CD14-positive monocyte (primary cell): ENCODE measurements around the gene KSR2. TPM values are rescaled to one million over a fixed set of nuclear protein-coding genes. Genes with fewer than 3 reads are reported as not detected.

Experiments used
- DNase-seq, 3 donors: peaks; one replicate each; pipeline ENCODE4 v3.0.0-alpha.2; 2011 to 2022
- H2AFZ ChIP-seq: 2 replicates; pipeline ENCODE4 v1.6.0; 2012; ENCODE audit warnings: mild to moderate bottlenecking, low read depth, low read length, inconsistent platforms; ENCODE audit not compliant: insufficient read depth, poor library complexity, severe bottlenecking
- H3K27ac ChIP-seq, 2 donors: 1 replicate in 1 of 2; 2 replicates in 1 of 2; pipeline ENCODE4 v1.5.1; 2012 to 2013; ENCODE audit warnings: low read length in 2 of 2, control low read depth in 1 of 2, inconsistent platforms in 1 of 2, low read depth in 1 of 2, mild to moderate bottlenecking in 1 of 2
- H3K27me3 ChIP-seq, 2 donors: one replicate each; pipeline versions ENCODE4 v1.6.0 to v1.6.1; 2011 to 2013; ENCODE audit warnings: low read length in 2 of 2; ENCODE audit not compliant: control insufficient read depth in 2 of 2, insufficient read depth in 2 of 2
- H3K36me3 ChIP-seq, 2 donors: replicated peaks in 1 of 2; 1 replicate in 1 of 2; 2 replicates in 1 of 2; pipeline versions ENCODE4 v1.5.1 to v1.6.1; 2012 to 2013; ENCODE audit warnings: low read length in 2 of 2, control low read depth in 1 of 2, inconsistent platforms in 1 of 2, mild to moderate bottlenecking in 1 of 2; ENCODE audit not compliant: insufficient read depth in 2 of 2, control insufficient read depth in 1 of 2
- H3K4me1 ChIP-seq, 2 donors: 1 replicate in 1 of 2; 2 replicates in 1 of 2; pipeline versions ENCODE4 v1.5.1 to v1.6.1; 2012 to 2013; ENCODE audit warnings: low read length in 2 of 2, control low read depth in 1 of 2, inconsistent platforms in 1 of 2, mild to moderate bottlenecking in 1 of 2, moderate library complexity in 1 of 2; ENCODE audit not compliant: insufficient read depth in 2 of 2, control insufficient read depth in 1 of 2
- H3K4me2 ChIP-seq: replicated peaks from 2 replicates; pipeline ENCODE3; 2012; ENCODE audit warnings: low read length, moderate library complexity, mild to moderate bottlenecking; ENCODE audit not compliant: poor library complexity, severe bottlenecking; ENCODE audit errors: extremely low read depth
- H3K4me3 ChIP-seq, 3 experiments: fragments of 200-600 bp in 1 of 3; sonication (generic) in 1 of 3; replicated peaks in 1 of 3; 1 replicate in 2 of 3; 2 replicates in 1 of 3; pipeline ENCODE4 v1.5.1; 2011 to 2013; ENCODE audit warnings: low read length in 3 of 3, mild to moderate bottlenecking in 3 of 3, control low read depth in 2 of 3, low read depth in 2 of 3, inconsistent platforms in 1 of 3, moderate library complexity in 1 of 3
- H3K79me2 ChIP-seq: 2 replicates; pipeline ENCODE4 v1.6.0; 2012; ENCODE audit warnings: mild to moderate bottlenecking, control low read depth, inconsistent platforms, low read length, moderate library complexity; ENCODE audit not compliant: insufficient read depth
- H3K9ac ChIP-seq: 2 replicates; pipeline ENCODE4 v1.6.0; 2017; ENCODE audit warnings: low read length, mild to moderate bottlenecking; ENCODE audit not compliant: insufficient read depth, poor library complexity, severe bottlenecking
- H3K9me3 ChIP-seq, 2 donors: replicated peaks in 1 of 2; 1 replicate in 1 of 2; 2 replicates in 1 of 2; pipeline versions ENCODE4 v1.5.1 to v1.6.1; 2012 to 2013; ENCODE audit warnings: low read length in 2 of 2, control low read depth in 1 of 2; ENCODE audit not compliant: control insufficient read depth in 1 of 2, insufficient read depth in 1 of 2
- H4K20me1 ChIP-seq: 2 replicates; pipeline ENCODE4 v1.6.0; 2012; ENCODE audit warnings: mild to moderate bottlenecking, low read length, control low read depth, moderate library complexity; ENCODE audit not compliant: insufficient read depth
- H3K27ac Mint-ChIP-seq, 7 donors: one replicate each; pipeline ENCODE4 v1.8.0; 2020; ENCODE audit warnings: mild to moderate bottlenecking in 7 of 7, mixed read lengths in 7 of 7, moderate library complexity in 6 of 7, inconsistent platforms in 2 of 7
- H3K27me3 Mint-ChIP-seq, 3 donors: one replicate each; pipeline ENCODE4 v1.8.0; 2021 to 2022; ENCODE audit warnings: low read depth in 3 of 3, mild to moderate bottlenecking in 3 of 3, mixed read lengths in 3 of 3, moderate library complexity in 3 of 3, inconsistent platforms in 1 of 3
- H3K36me3 Mint-ChIP-seq, 2 donors: one replicate each; pipeline ENCODE4 v1.8.0; 2020; ENCODE audit warnings: mixed read lengths in 2 of 2, inconsistent platforms in 1 of 2, mild to moderate bottlenecking in 1 of 2
- H3K4me1 Mint-ChIP-seq: one replicate; pipeline ENCODE4 v1.8.0; 2020; ENCODE audit warnings: mild to moderate bottlenecking, mixed read lengths
- H3K4me3 Mint-ChIP-seq, 2 donors: one replicate each; pipeline ENCODE4 v1.8.0; 2020; ENCODE audit warnings: mild to moderate bottlenecking in 2 of 2, mixed read lengths in 2 of 2, moderate library complexity in 1 of 2
- H3K9me3 Mint-ChIP-seq, 7 donors: one replicate each; pipeline ENCODE4 v1.8.0; 2020 to 2022; ENCODE audit warnings: mixed read lengths in 7 of 7, mild to moderate bottlenecking in 6 of 7, moderate library complexity in 6 of 7, inconsistent platforms in 2 of 7
- WGBS: methylation state at CpG from one replicate; pipeline ENCODE4 v1.1.5; 2013; ENCODE audit warnings: missing lambda C conversion rate; ENCODE audit not compliant: insufficient coverage; 5-methylcytosine and 5-hydroxymethylcytosine counted together
- intact Hi-C, 2 donors: fragments of 100-400 bp; cut with micrococcal nuclease; formaldehyde crosslinking; loops; one replicate each; pipeline versions ENCODE4 v1.15.0 to v1.15.1; 2023
- polyA plus RNA-seq, 3 donors: library from polyadenylated mRNA; depleted of rRNA in 1 of 3; unstranded in 2 of 3; stranded (reverse) in 1 of 3; fragments of 300-500 nt in 2 of 3; fragments of >200 nt in 1 of 3; fragmentation: Illumina TruSeq in 2 of 3; gene quantifications; 1 replicate in 2 of 3; 2 replicates in 1 of 3; pipeline ENCODE4 v1.2.3, GENCODE V29; 2012 to 2021
- TF ChIP-seq, protein P1 (sequence below): fragments of 200-600 bp; IDR thresholded peaks from one replicate; pipeline ENCODE4 v1.8.0; 2022; ENCODE audit warnings: antibody characterized with exemption, mild to moderate bottlenecking

The KSR2 gene
- polyA plus RNA-seq, 3 donors = not detected

DNA sequence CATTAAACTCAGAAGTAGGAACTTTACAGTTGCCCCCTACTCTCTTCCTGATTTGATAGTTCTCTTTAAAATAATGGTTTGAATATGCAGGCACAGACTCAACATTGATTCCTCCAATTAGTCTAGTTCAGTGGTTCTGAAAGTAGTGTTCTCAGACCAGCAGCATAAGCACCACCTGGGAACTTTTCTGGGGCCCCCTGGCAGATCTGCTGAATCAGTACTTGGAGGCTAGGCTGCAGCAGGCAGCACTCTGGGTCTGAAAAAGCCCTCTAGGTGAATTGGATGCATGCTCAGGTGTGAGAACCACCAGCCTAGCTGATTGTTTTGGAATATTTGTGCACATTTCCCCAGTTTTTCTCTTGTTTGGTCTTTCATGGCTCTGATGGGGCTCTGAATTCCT, 408.8 kb downstream of the KSR2 start:
- Mint-ChIP-seq H3K4me1 (no peaks in the 10 kb centered on the region), H3K36me3 (no peaks in the 10 kb centered on the region), H3K9me3 (peaks cover 0 to 4% (median under 1%) of the 10 kb centered on the region in 7 donors), H3K27ac (no peak overlapping the region), H3K4me3 (no peak overlapping the region), H3K27me3 (peaks cover 2 to 28% (median 8%) of the 10 kb centered on the region in 3 donors)
- Histone ChIP-seq H3K79me2 (no peaks in the 10 kb centered on the region), H3K4me3 (no peak overlapping the region), H3K9ac (no peak overlapping the region), H2AFZ (no peak overlapping the region), H3K4me2 (no peak overlapping the region), H3K4me1 (no peaks in the 10 kb centered on the region), H3K9me3 (no peaks in the 10 kb centered on the region), H3K36me3 (no peaks in the 10 kb centered on the region), H4K20me1 (no peaks in the 10 kb centered on the region), H3K27me3 (peaks cover 2% of the 10 kb centered on the region in 2 donors), H3K27ac (no peak overlapping the region)
- intact Hi-C loops = no loop called here
- TF ChIP-seq, protein P1, sequence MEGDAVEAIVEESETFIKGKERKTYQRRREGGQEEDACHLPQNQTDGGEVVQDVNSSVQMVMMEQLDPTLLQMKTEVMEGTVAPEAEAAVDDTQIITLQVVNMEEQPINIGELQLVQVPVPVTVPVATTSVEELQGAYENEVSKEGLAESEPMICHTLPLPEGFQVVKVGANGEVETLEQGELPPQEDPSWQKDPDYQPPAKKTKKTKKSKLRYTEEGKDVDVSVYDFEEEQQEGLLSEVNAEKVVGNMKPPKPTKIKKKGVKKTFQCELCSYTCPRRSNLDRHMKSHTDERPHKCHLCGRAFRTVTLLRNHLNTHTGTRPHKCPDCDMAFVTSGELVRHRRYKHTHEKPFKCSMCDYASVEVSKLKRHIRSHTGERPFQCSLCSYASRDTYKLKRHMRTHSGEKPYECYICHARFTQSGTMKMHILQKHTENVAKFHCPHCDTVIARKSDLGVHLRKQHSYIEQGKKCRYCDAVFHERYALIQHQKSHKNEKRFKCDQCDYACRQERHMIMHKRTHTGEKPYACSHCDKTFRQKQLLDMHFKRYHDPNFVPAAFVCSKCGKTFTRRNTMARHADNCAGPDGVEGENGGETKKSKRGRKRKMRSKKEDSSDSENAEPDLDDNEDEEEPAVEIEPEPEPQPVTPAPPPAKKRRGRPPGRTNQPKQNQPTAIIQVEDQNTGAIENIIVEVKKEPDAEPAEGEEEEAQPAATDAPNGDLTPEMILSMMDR = no peak
- no peak for DNase-seq

DNA sequence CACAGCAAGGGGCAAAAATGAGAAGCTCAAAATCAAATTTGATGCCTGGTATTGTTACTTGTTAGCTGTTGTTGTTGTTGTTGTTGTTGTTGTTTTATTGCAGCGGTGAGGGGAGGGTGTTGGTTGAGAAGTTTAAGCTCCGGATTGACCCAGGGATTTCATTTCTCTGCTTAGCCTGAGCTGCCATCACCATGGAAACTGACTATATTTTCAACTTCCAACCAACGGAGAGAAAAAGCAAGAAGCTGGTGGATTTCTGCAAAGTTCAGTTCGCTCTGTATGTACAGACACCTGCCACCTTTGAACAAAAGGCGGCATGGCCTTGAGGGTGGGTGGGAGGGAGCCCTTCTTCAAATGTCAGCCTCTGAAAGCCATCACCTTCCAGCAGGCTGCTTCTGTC, 412.9 kb downstream of the KSR2 start:
- WGBS = no CpG with 5 or more reads among the region's 5 CpGs
- peaks cover 2 to 15% (median 7%) of the 10 kb centered on the region in 7 donors for H3K9me3 Mint-ChIP-seq
- H3K36me3 Mint-ChIP-seq = no peaks in the 10 kb centered on the region
- Histone ChIP-seq H3K4me1 (no peaks in the 10 kb centered on the region), H3K4me2 (no peak overlapping the region), H3K27me3 (no peaks in the 10 kb centered on the region), H3K27ac (no peak overlapping the region), H3K9me3 (peaks cover 0 to 6% of the 10 kb centered on the region in 2 donors), H3K79me2 (no peaks in the 10 kb centered on the region), H3K36me3 (no peaks in the 10 kb centered on the region), H3K4me3 (no peak overlapping the region), H3K9ac (no peak overlapping the region), H2AFZ (no peak overlapping the region), H4K20me1 (no peaks in the 10 kb centered on the region)
- no peak for DNase-seq
- intact Hi-C loops = no loop called here
- no peak overlapping the region for H3K4me3 Mint-ChIP-seq
- TF ChIP-seq, protein P1 = no peak
- H3K27me3 Mint-ChIP-seq = peaks cover 1 to 20% (median 4%) of the 10 kb centered on the region in 3 donors
- H3K4me1 Mint-ChIP-seq = peaks cover 2% of the 10 kb centered on the region
- no peak overlapping the region for H3K27ac Mint-ChIP-seq
